Esophagus squamous epithelium (tissue), 4 donors: ENCODE data around the gene RER1.

Experiments
- CTCF ChIP-seq, 6 experiments: fragments of 450-650 bp in 4 of 6; fragments of 200-600 bp in 2 of 6; sonication (generic) in 2 of 6; IDR thresholded peaks; one replicate each; pipeline ENCODE4 v1.5.1; 2016 to 2019; ENCODE audit warnings: antibody characterized with exemption in 6 of 6, mild to moderate bottlenecking in 4 of 6, moderate library complexity in 4 of 6
- POLR2A ChIP-seq, 4 donors: fragments of 450-650 bp; IDR thresholded peaks; one replicate each; pipeline ENCODE4 v1.6.1; 2017; ENCODE audit warnings: antibody characterized with exemption in 4 of 4, mild to moderate bottlenecking in 4 of 4, moderate library complexity in 3 of 4

DNA sequence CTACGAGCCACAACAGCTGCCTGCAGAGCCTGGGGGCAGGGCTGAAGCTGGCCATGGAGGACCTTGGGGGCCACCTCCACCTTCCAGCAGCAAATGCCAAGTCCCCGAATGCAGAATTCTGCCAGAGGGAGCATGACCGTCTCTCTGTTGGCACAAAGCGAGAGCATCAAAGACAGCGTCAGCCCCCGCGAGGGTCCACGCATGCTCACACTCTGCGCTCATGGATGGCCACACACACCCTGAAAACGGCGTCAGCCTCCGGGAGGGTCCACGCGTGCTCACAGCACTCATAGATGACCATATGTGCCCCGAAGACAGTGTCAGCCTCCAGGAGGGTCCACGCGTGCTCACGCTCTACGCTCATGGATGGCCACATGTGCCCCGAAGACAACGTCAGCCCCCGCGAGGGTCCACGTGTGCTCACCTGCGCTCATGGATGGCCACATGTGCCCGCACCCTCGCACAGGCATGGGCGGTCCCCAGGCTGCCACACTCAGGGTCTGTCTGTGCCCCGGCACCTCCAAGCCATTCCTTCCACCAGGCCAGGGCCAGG is 46.8 kb upstream of the RER1 start:
- no peak for TF ChIP-seq CTCF (IDR thresholded peaks at IDR 0.05)
- no peak for TF ChIP-seq POLR2A (IDR thresholded peaks at IDR 0.05)
